Measurements from ENCODE around the gene DPCD.

GRCh38 chr10:101568054-101568745 lies 19.9 kb upstream of the DPCD start:
- TF ChIP-seq, protein P1, sequence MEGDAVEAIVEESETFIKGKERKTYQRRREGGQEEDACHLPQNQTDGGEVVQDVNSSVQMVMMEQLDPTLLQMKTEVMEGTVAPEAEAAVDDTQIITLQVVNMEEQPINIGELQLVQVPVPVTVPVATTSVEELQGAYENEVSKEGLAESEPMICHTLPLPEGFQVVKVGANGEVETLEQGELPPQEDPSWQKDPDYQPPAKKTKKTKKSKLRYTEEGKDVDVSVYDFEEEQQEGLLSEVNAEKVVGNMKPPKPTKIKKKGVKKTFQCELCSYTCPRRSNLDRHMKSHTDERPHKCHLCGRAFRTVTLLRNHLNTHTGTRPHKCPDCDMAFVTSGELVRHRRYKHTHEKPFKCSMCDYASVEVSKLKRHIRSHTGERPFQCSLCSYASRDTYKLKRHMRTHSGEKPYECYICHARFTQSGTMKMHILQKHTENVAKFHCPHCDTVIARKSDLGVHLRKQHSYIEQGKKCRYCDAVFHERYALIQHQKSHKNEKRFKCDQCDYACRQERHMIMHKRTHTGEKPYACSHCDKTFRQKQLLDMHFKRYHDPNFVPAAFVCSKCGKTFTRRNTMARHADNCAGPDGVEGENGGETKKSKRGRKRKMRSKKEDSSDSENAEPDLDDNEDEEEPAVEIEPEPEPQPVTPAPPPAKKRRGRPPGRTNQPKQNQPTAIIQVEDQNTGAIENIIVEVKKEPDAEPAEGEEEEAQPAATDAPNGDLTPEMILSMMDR (IDR thresholded peaks at IDR 0.05), result no peak
- no peak for TF ChIP-seq POLR2A (IDR thresholded peaks at IDR 0.05)
